ACC112 (cell line): ENCODE results near the gene PAX7.

Experiments used
- H2AFZ ChIP-seq: fragments of 200-600 bp; sonication (generic); one replicate; pipeline ENCODE4 v1.6.0; 2017; ENCODE audit warnings: antibody characterized with exemption, low read length; ENCODE audit not compliant: unreplicated experiment
- H3K27ac ChIP-seq: fragments of 200-600 bp; sonication (generic); 2 replicates; pipeline ENCODE4 v1.5.1; 2014; ENCODE audit warnings: low read depth, mild to moderate bottlenecking, antibody characterized with exemption, low read length, moderate library complexity
- H3K27me3 ChIP-seq: fragments of 200-600 bp; sonication (generic); 2 replicates; pipeline ENCODE4 v1.6.1; 2014; ENCODE audit warnings: mild to moderate bottlenecking, antibody characterized with exemption, low read length, moderate library complexity, mixed read lengths; ENCODE audit not compliant: insufficient read depth
- H3K36me3 ChIP-seq: fragments of 200-600 bp; sonication (generic); 2 replicates; pipeline ENCODE4 v1.6.1; 2016; ENCODE audit warnings: mild to moderate bottlenecking, antibody characterized with exemption, low read length, moderate library complexity, mixed read lengths; ENCODE audit not compliant: insufficient read depth
- H3K4me1 ChIP-seq: fragments of 200-600 bp; sonication (generic); one replicate; pipeline ENCODE4 v1.6.1; 2016; ENCODE audit warnings: low read length, mixed read lengths; ENCODE audit not compliant: insufficient read depth, unreplicated experiment, control insufficient read depth
- H3K4me3 ChIP-seq: fragments of 200-600 bp; sonication (generic); 2 replicates; pipeline ENCODE4 v1.5.1; 2014; ENCODE audit warnings: mild to moderate bottlenecking, low read depth, low read length
- H3K79me2 ChIP-seq: fragments of 200-600 bp; sonication (generic); one replicate; pipeline ENCODE4 v1.6.0; 2016; ENCODE audit warnings: low read length; ENCODE audit not compliant: control insufficient read depth, unreplicated experiment, insufficient read depth

PAX7 gene

GRCh38 chr1:18711536-18712251 lies 81.0 kb downstream of the PAX7 start:
- Histone ChIP-seq H3K4me1 (no peaks in the 10 kb centered on the region), H3K27ac (no peak overlapping the region), H2AFZ (no peak overlapping the region), H3K79me2 (no peaks in the 10 kb centered on the region), H3K36me3 (no peaks in the 10 kb centered on the region), H3K27me3 (peaks cover 50% of the 10 kb centered on the region), H3K4me3 (no peak overlapping the region)

- Histone ChIP-seq H3K27me3 (peaks cover 55% of the 10 kb centered on the region), H3K4me1 (no peaks in the 10 kb centered on the region), H3K79me2 (no peaks in the 10 kb centered on the region), H2AFZ (no peak overlapping the region), H3K27ac (no peak overlapping the region), H3K4me3 (no peak overlapping the region), H3K36me3 (no peaks in the 10 kb centered on the region)
Observed at GRCh38 chr1:18712252-18712600, 81.6 kb downstream of the PAX7 start.

GRCh38 chr1:18714404-18715175 lies 83.9 kb downstream of the PAX7 start:
- Histone ChIP-seq H3K27me3 (peaks cover 65% of the 10 kb centered on the region), H3K4me3 (no peak overlapping the region), H2AFZ (no peak overlapping the region), H3K27ac (no peak overlapping the region), H3K79me2 (no peaks in the 10 kb centered on the region), H3K36me3 (no peaks in the 10 kb centered on the region), H3K4me1 (no peaks in the 10 kb centered on the region)

- H3K36me3 ChIP-seq, result no peaks in the 10 kb centered on the region
- no peaks in the 10 kb centered on the region for H3K4me1 ChIP-seq
- no peak overlapping the region for H3K4me3 ChIP-seq
- no peak overlapping the region for H2AFZ ChIP-seq
- H3K27ac ChIP-seq, result no peak overlapping the region
- peaks cover 64% of the 10 kb centered on the region for H3K27me3 ChIP-seq
- no peaks in the 10 kb centered on the region for H3K79me2 ChIP-seq
Observed at GRCh38 chr1:18716112-18716784, 85.6 kb downstream of the PAX7 start.

- Histone ChIP-seq H3K79me2 (no peaks in the 10 kb centered on the region), H2AFZ (no peak overlapping the region), H3K4me3 (no peak overlapping the region), H3K27ac (no peak overlapping the region), H3K4me1 (no peaks in the 10 kb centered on the region), H3K36me3 (no peaks in the 10 kb centered on the region), H3K27me3 (peaks cover 61% of the 10 kb centered on the region)
Observed at GRCh38 chr1:18716785-18717678, 86.4 kb downstream of the PAX7 start.

- Histone ChIP-seq H2AFZ (no peak overlapping the region), H3K79me2 (no peaks in the 10 kb centered on the region), H3K27ac (no peak overlapping the region), H3K4me3 (no peak overlapping the region), H3K27me3 (peaks cover 73% of the 10 kb centered on the region), H3K4me1 (no peaks in the 10 kb centered on the region), H3K36me3 (no peaks in the 10 kb centered on the region)
Observed at GRCh38 chr1:18719786-18720451, 89.3 kb downstream of the PAX7 start.

- Histone ChIP-seq H3K4me1 (no peaks in the 10 kb centered on the region), H2AFZ (no peak overlapping the region), H3K27ac (no peak overlapping the region), H3K27me3 (peaks cover 66% of the 10 kb centered on the region), H3K79me2 (no peaks in the 10 kb centered on the region), H3K36me3 (no peaks in the 10 kb centered on the region), H3K4me3 (no peak overlapping the region)
Observed at GRCh38 chr1:18721041-18721440, 90.4 kb downstream of the PAX7 start.

GRCh38 chr1:18721776-18722175 lies 91.1 kb downstream of the PAX7 start:
- Histone ChIP-seq H3K36me3 (no peaks in the 10 kb centered on the region), H3K27me3 (peaks cover 64% of the 10 kb centered on the region), H3K27ac (no peak overlapping the region), H2AFZ (no peak overlapping the region), H3K4me3 (no peak overlapping the region), H3K79me2 (no peaks in the 10 kb centered on the region), H3K4me1 (no peaks in the 10 kb centered on the region)

GRCh38 chr1:18722270-18722669 lies 91.6 kb downstream of the PAX7 start:
- Histone ChIP-seq H3K27ac (no peak overlapping the region), H3K79me2 (no peaks in the 10 kb centered on the region), H3K4me3 (no peak overlapping the region), H3K4me1 (no peaks in the 10 kb centered on the region), H2AFZ (no peak overlapping the region), H3K36me3 (no peaks in the 10 kb centered on the region), H3K27me3 (peaks cover 63% of the 10 kb centered on the region)

- no peak overlapping the region for H3K4me3 ChIP-seq
- no peaks in the 10 kb centered on the region for H3K36me3 ChIP-seq
- H2AFZ ChIP-seq, result no peak overlapping the region
- no peaks in the 10 kb centered on the region for H3K79me2 ChIP-seq
- H3K4me1 ChIP-seq, result no peaks in the 10 kb centered on the region
- H3K27ac ChIP-seq, result no peak overlapping the region
- peaks cover 58% of the 10 kb centered on the region for H3K27me3 ChIP-seq
Observed at GRCh38 chr1:18723206-18723605, 92.6 kb downstream of the PAX7 start.
